GM21381 (cell line): ENCODE measurements around the gene CBARP.
"Not testable (repeated sequence)": the region's sequence is repeated elsewhere in the genome, so short reads cannot be mapped to it uniquely, and the experiment has no call there.

Experiments used
- ATAC-seq: cut with Tn5 transposase; IDR thresholded peaks from one replicate; pipeline ENCODE4 v1.9.1; 2021; ENCODE audit warnings: mild to moderate bottlenecking, moderate library complexity; ENCODE audit not compliant: unreplicated experiment

CBARP gene

GRCh38 chr19:1216756-1217155, 21.0 kb downstream of the CBARP start:
- ATAC-seq, result no peak

GRCh38 chr19:1214862-1215731, 22.7 kb downstream of the CBARP start:
- ATAC-seq, result no peak

- ATAC-seq, result no peak
Measured at GRCh38 chr19:1214299-1214861, 23.4 kb downstream of the CBARP start.

- ATAC-seq, result peak; percentile 47
Measured at GRCh38 chr19:1213391-1214286, 24.2 kb downstream of the CBARP start.

GRCh38 chr19:1211494-1212234, 26.1 kb downstream of the CBARP start:
- no peak for ATAC-seq

- no peak for ATAC-seq
Measured at GRCh38 chr19:1210227-1210538, 27.6 kb downstream of the CBARP start.

GRCh38 chr19:1208830-1209229, 29.0 kb downstream of the CBARP start:
- ATAC-seq, result not testable (repeated sequence)

- no peak for ATAC-seq
Measured at GRCh38 chr19:1206864-1207450, 30.8 kb downstream of the CBARP start.

GRCh38 chr19:1206150-1206863, 31.5 kb downstream of the CBARP start:
- no peak for ATAC-seq

- ATAC-seq, result peak; percentile 90
Measured at GRCh38 chr19:1205114-1206099, 32.4 kb downstream of the CBARP start, which contains the start of gene STK11. Gene STK11 (plus strand): TSS chr19:1205778. CDS start chr19:1206914, 1,136 bp downstream.

GRCh38 chr19:1200614-1201013, 37.2 kb downstream of the CBARP start:
- ATAC-seq, result not testable (repeated sequence)

- no peak for ATAC-seq
Measured at GRCh38 chr19:1199531-1199930, 38.3 kb downstream of the CBARP start.

- no peak for ATAC-seq
Measured at GRCh38 chr19:1189419-1189818, 48.4 kb downstream of the CBARP start.

GRCh38 chr19:1183543-1184172, 54.1 kb downstream of the CBARP start:
- ATAC-seq, result peak; percentile 50

- ATAC-seq, result no peak
Measured at GRCh38 chr19:1182727-1183126, 55.1 kb downstream of the CBARP start.

- ATAC-seq, result no peak
Measured at GRCh38 chr19:1182068-1182467, 55.7 kb downstream of the CBARP start.

GRCh38 chr19:1181606-1182005, 56.2 kb downstream of the CBARP start:
- no peak for ATAC-seq
